NK-92 (cell line): ENCODE measurements around the gene CUBN.

Source experiments
- DNase-seq: peaks from one replicate; lab custom pipeline; 2025; ENCODE audit not compliant: unreplicated experiment; lab: John Stamatoyannopoulos, UW

The CUBN gene

DNA sequence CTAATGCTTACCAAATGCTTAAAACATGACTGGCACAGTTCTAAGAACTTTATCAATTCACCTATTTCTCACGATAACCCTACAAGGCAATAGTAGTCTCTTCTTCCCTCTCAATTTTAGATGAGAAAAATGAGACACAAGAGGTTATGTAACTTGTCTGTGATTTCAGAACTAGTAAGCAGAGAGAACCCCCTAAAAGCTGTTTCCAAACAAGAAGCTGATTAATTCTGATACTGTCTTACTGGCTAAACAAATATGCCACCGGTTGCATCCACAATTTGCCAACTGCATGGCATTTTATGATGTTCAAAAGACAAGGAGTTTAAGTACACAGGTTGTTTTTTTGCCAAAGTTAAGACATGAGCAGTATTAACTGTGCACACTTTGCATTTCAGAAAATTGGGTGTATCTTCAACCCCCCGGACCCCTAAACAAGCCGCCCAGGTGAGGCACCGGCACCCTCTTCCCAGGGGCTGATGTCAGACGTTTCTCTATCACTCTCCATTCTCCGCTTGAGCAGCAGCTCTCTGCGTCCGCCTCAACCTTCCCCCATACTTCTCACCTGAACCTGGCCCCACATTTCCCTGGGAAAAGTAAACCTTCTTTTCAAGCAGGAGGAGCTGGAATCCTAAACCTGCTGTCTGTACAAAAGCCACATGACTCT lies 334.1 kb downstream of the CUBN start:
- DNase-seq = no peak

DNA sequence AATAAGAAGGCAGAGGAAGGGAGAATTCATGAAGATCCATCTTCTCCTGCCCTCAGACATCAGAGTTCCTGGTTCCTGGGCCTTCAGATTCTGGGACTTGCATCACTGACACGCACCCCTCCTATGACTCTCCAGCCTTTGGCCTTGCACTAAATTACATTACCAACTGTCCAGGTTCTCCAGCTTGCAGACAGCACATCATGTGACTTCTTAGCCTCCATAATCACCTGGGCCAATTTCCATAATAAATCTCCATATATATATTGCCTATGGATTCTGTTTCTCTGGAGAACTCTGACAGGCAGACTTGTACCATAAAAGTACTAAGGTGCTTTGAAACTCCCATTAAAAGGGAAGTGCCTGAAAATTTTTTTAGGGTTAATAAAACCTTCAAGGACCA lies 335.6 kb downstream of the CUBN start:
- no peak for DNase-seq

DNA sequence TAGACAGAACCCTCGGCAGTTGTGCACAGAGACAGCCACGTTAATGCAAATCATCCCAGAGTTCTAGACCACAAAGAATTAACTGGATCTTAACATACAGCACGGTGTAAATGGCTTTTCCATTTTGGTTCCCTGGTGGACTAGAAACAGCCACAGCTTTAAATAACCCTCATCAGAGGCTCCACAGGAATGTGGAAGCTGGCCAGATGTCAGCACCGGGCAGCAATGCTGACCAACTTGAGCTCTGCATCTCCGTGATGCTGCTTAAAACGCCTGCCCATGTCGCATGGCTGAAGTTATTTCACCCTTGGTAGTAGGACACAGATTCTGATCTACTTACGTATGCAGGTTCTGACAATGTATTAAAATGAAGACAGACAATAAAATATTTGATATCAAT lies 336.9 kb downstream of the CUBN start:
- DNase-seq = no peak

DNA sequence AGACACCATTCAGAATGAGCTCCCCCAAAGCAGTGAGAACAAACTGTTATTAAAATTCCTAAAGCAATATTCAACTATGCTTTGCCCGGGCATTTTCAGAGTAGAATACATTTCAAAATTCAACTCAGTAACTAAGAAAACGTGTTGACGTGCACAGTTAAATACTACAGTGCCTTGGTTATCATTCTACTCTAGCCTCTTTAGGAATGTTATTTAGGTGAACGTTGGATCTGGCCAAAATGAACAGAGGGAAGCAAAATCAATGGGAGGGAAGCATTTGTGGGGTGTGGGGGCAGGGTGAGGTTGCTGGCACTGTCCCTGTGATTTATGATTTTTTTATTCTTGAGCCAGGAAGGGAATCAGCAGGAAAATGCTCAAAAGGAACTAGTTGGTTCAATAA lies 339.8 kb downstream of the CUBN start:
- no peak for DNase-seq

DNA sequence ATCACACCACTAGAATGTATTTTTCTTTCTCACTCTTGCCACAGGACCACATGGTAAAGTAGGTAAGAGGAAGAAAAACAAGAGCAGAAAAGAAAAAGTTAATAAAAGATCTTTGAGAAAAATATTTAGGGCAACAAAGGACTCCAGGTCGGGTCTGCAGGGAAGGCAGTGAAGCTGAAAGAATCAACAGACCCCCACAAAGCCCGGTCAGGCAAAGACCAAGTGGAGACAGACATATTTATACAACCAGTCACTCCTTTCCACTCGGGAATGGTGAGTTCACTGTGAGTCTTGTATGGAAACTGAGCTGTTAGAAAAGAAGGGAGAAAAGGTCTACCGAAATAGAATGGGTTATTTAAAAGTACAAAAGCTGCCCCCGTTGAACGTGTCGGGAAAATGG lies 340.4 kb downstream of the CUBN start:
- DNase-seq = no peak

DNA sequence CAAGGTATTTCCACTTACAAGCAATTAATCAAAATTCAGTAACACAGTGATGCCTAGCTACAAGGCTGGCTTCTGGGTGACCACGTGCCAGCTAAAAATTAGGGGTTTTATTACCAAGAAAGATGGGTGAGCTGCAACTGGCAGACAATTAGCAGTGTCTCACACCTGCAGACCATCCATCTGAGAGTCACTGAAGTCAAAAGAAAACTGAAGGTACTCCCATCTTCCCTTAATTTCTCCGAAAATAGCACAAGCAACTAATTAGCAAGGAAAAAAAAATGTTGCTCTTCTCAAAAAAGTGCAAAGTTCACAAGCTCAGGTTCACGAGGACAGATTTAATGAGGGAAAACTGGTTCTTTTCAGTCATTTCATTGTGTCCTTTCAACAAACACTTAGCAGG lies 340.8 kb downstream of the CUBN start:
- no peak for DNase-seq

DNA sequence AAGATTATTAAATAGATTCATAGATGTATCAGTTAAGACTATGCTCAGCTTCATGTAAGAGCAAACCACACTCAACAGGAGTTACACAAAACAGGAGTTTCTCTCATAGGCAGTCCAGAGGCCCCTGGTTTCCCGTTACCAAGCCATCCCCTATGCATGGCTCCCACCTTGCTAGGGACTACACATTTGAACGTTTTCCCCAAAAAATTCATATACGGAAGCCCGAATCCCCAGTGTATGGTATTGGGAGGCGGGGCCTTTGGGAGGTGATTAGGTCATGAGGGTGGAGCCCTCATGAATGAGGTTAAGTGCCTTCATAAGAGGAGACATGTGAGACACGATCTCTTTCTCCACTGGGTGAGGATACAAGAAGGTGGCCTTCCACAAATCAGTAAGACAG lies 341.5 kb downstream of the CUBN start:
- no peak for DNase-seq

DNA sequence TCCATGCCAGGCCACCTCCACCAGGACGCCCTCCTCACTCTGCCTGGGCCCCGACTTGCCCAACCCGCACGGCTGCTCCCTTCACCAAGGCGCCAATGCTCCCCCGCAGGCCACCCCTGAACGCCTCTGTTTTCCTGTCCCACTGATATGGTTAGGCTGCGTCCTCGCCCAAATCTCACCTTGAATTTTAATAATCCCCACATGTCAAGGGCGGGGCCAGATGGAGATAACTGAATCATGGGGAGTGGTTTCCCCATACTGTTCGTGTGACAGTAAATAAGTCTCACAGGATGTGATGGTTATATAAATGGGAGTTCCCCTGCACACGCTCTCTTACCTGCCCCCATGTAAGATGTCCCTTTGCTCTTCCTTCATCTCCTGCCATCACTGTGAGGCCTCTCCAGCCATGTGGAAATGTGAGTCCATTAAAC lies 342.2 kb downstream of the CUBN start:
- no peak for DNase-seq

DNA sequence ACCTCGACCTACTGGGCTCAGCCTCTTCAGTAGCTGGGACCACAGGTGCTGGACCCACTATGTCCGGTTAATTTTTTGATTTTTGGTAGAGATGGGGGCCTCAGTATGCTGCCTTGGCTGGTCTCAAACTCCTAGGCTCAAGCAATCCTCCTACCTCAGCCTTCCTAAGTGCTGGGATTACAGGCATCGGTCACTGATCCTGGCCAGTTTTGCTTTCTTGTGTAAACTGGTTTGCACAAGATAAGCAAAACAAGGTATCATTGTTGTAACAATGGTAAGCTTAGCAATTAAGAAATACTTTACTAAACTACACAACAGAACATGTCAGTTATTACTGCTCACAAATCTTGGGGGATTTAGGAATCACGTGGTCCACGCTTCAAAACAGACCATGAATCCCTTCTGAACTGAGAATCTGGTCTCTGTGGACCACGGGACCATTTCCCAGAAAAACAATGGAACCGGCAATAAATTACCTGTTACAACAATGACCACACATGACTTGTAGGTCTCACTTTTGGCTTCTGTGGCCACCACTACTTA lies 349.2 kb downstream of the CUBN start:
- no peak for DNase-seq

DNA sequence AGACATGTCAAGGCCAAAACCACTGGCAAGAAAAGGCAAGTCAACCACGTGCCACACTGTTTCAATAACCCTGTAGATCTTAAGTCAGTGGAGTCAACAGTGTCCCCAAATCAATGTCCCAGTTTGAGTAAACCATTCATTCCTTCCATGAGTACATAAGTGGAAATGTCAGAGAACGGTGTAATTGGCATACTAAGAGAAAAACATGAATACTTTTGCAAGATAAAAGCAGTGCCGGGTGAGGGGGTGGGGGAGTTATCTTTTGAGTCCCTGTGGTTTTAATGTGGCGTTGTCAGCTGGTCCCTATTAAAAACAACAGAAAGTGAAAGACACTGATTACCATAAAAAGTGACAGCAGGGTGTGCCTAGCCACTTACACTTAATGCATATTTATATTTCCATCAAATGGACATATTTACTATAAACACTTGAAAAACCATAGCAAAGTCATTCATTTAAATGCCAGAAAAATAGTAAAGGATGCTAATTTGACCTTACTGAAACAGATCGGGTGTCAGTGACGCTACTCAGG lies 350.2 kb downstream of the CUBN start:
- DNase-seq = no peak

DNA sequence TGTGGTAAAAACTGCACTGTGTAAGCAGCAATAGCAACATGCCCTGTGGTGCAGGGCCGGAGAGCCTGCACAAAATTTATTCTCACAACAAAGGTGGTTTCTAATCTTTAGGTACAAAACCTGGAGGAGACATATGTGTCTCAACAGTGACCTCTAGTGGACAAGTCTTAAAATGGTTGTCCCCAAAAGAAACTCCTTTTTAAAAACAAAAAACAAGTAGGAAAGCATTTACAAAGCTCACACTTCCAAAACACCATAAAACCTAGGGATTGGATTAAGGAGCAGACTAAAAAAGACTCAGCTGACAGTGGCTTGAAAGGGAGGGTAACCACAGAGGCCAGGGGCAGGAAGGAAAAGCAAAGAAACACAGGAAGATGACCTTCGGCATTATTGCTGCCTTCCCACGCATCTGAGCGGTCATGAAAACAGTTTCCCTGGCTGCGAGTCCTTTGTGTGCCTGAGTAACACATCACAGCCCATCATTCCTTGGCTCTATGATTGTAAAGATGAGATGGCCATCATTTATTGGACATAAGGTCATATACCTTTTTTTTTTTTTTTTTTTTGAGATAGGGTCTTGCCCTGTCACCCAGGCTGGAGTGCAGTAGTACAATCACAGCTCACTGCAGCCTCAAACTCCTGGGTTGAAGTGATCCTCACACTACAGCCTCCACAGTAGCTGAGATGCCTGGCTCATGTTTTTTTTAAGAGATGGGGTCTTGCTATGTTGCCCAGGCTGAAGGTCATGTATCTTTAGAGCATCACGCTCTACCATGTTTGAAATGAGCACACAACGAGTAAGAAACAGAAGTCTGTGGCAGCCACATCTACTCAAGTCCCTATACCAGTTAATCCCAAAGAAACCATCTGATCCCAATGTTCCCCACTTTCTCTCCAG lies 351.9 kb downstream of the CUBN start:
- DNase-seq = no peak

DNA sequence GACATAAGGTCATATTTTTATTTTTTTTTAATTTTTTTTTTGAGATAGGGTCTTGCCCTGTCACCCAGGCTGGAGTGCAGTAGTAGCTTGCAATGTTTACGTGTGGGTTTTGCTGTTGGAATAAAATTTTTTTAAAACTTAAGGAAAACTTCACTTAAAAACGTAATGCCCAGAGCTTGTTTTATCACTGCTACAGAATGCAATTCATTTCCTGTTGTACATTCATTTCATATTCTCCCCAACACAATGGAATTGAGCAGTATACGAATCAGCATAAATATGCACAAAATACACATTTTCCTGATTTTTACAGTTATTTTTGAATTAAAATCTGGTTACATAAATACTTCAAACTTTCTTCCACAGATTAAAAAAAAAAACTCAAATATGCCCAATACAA lies 352.7 kb downstream of the CUBN start:
- DNase-seq = no peak
